GM19193 (cell line): ENCODE results near the gene DDX41.

Experiments used
- POLR2A ChIP-seq: IDR thresholded peaks from 4 replicates; pipeline ENCODE4 v1.6.1; 2011; ENCODE audit not compliant: insufficient read depth, insufficient read length; ENCODE audit errors: extremely low read depth

DDX41 gene

DNA sequence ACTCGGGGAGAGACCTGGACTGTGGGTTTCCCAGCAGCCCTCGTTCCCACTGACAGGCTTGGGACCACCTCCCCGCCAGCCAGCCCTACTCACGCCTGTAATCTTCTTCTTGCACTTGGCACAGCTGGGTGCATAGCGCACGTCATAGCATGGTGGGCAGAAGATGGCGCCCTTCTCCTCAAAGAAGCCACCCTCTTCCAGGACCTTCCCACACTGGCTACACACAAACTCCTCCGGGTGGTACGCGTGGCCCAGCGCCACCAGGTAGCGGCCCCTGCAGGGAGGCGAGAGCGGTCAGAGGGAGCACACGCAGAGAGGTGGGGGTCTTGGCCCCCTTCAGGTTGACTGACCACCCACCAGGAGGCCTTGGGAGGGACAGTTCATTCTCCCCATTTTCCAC, 28.8 kb downstream of the DDX41 start:
- no peak for TF ChIP-seq POLR2A

DNA sequence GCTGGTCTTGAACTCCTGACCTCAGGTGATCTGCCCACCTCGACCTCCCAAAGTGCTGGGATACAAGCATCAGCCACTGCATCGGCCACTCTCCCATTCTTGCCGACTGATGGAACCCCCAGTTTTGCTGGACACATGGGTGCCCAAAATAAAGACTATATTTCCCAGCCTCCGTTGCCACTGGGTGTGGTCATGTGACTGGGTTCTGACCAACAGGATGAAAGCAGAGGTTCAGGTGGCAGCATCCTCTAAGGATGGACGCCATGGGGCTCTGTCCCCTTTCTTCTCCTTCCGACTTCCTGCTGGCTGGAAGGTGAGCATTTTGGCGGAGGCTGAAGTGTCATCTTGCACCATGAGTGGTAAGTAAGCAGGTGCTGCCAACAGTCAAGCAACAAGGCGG, 29.6 kb downstream of the DDX41 start:
- TF ChIP-seq POLR2A: no peak

GRCh38 chr5:177486256-177486655, 30.5 kb downstream of the DDX41 start:
- TF ChIP-seq POLR2A: no peak

- no peak for TF ChIP-seq POLR2A
Observed at GRCh38 chr5:177484902-177485549, 31.7 kb downstream of the DDX41 start.

DNA sequence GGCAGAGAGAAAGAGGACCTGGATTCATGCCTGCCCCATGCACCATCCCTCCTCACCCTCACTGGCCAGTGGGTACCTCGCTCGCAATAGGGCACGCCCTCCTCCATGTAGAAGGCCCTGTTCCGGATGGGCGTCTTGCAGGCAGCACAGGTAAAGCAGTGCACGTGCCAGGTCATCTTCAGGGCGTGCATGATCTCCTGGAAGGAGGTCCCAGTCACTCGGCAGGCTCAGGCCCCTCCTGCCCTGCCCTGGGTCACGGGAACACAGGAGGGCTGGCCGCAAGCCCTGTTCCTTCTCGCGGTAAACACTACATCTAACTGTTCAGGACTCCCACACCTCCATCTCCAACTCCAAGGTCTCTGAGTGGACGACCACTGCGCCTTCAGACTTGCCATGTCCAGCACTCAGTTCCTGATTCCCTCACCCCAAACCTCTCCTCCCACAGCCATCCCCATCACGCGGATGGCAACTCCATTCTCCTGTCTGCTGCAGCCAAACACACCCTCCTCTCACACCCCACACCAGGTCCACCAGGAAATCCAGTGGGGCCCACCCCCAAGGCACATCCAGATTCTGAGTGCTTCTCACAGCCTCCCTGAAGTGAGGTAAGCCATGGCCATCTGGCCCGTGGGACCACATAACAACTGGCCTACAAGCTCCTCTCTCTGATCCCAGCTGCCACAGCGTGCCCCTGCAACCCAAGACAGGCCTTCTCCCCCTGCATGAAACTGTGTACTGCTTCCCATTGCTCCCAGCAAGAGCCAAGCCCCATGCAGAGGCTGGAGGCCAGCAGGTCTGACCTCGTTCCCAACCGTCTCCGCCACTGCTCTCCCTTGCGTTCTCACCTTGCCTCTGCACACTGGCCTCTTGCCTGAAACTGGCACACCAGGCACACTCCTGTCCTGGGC, 32.5 kb downstream of the DDX41 start:
- no peak for TF ChIP-seq POLR2A

- TF ChIP-seq POLR2A: no peak
Observed at GRCh38 chr5:177483042-177483441, 33.7 kb downstream of the DDX41 start.

DNA sequence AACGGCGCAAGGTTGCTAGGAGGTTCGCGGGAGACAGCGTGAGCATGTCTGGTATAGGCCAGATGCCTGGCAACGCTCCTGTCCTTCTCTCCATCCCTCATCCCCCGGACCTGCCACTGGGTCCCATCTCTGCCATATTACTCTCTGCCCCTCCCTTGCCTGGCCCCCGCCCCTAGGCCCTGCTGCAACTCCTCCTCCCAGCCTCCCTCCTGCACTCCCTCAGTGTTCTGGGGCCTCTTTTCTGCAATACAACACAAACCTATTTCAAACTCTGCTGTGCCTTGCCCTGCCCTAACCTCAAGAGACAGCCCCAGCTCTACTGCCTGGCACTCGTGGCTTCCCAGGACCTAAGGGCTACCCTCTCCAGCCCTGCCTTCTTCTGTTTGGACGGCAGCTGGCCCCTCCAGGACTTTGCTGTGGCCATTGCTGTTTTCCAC, 34.4 kb downstream of the DDX41 start:
- no peak for TF ChIP-seq POLR2A

DNA sequence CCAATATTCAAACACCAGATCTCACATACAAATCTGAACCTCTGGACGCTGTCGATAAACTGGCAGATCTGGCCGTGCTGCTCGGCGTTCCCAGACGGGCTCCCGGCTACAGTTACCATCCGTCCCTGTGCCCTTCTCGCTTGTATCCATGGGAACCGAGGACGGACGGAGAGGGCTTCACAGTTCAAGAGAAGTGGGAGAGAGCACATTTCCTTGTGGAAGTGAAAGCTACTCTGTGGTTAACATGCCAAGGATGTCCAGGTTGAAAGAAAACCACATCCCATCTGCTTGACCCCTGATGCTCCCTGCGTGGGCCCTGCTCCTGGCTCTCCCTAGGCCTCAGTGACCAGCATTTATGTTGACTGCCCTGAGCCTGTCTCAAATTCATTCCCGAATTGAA, 37.0 kb downstream of the DDX41 start:
- TF ChIP-seq POLR2A: no peak

- TF ChIP-seq POLR2A: no peak
Observed at GRCh38 chr5:177478711-177479646, 37.8 kb downstream of the DDX41 start.

DNA sequence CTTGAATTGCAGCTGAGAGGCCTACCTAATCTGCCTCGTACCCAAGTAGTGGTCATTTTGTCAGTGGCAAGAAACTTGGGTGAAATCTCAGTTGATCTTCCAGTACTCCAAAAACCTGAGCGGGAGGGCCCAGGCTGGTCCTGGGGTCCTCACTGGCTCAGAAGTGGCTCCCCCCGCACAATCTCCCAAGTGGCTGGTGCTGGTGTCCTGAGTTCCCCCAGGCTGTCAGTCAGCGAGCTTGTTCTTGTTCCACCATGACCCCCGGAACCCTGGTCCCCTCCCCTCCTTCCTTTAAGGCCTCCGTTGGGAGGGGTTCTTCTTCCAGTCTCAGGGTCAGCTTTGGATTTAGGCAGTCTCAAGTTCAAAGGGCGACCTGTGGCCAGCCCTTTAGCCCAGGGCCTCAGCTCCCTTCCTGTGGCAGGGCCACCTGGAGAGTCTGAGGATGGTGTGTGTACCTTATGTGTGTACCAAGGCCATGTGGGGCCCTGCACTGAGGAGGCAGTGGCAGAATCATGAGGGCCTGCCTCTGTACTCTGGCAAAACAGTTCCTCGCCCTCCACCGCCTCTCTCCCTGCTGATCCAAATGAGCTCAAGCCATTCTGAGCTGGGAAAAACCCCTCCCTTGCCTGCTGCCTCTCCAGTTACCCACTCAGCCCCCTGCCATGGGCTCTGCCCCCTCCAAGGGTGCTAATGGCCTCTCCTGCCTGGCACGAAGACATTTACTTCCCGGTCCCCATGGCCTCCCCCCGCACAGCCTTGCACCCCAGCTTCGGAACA, 38.9 kb downstream of the DDX41 start:
- TF ChIP-seq POLR2A: no peak

GRCh38 chr5:177476531-177477233, 40.1 kb downstream of the DDX41 start:
- TF ChIP-seq POLR2A: no peak

DNA sequence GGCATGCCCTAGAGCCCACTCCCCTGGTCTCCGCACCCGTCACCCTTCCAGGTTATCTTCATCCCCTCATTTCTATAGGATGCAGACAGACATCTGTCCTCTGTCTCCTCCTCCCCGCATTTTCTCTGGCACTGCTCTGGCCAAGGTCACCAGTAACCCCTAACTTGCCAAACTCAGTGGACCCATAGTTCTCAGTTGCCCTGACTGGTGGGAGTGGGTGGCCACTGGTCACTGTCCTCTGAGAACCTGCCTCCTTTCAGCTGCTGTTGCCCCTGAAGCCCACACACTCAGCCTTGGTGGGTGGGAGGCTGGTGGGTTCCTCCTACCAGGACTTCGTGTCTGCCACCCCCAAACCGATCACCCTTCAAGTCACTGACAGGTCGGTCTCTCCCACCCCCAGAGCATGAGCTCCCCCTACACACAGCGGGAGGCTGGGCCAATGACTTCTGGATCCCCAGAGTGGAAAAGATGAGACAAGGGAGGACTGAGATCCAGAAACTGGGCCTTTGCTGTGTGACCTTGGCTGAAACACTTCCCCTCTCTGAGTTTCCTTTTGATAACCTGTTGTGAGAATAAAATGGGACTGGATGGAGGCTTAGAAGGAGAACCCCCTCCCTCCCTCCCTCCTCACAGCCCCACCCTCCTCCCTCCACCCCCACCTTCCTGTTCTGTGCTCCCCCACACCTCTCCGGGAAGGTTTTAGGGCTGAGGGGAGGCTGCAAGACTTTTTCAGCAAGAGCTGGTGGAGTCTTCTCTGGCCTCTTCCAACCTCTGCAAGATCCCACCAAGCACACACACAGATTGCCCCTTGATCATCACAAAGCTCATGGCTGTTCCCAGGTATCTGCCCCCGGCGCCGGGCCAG, 41.0 kb downstream of the DDX41 start:
- TF ChIP-seq POLR2A: no peak

GRCh38 chr5:177474846-177475562, 41.8 kb downstream of the DDX41 start:
- no peak for TF ChIP-seq POLR2A

DNA sequence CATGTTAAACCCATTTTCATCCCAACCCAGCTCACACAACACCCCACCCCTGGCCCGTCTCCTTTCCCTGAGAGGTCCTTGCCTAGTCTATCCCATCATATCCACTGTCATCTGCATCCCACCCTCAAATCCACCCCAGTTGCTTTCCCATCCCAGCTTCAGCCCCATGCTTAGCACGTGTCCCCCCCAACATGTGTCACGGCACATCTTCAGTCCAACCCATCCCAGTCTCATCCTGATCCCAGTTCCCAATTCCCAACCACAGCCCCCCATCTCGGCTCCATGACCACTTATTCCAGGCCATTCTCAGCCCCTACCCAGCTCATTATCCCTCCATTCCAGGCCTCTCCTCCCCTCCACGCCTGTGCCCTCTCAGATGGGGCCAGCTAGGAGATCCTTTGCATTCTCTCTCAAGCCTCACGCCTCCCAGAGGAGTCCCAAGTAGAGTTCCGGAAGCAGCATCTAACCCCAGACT, 42.7 kb downstream of the DDX41 start:
- no peak for TF ChIP-seq POLR2A
